ENCODE results near the gene RPN2. TPM values are rescaled to one million over a fixed set of nuclear protein-coding genes. Genes with fewer than 3 reads are reported as not detected.
A peak's percentile ranks its signal among the peaks of the same experiment; 100 is the strongest.

Gene RPN2
- total RNA-seq, 1 experiment from 2014 or later: 234 TPM

- H3K23ac ChIP-seq (ENCODE audit: insufficient read length, low read depth, low read length): no peak overlapping the region
- peak overlapping the region; percentile 12 for H2BK12ac ChIP-seq (ENCODE audit: insufficient read length, low read depth, low read length)
- WGBS (ENCODE audit: extremely low coverage, insufficient read length, low lambda C conversion rate): no CpG with 5 or more reads among the region's 9 CpGs
- no peaks in the 10 kb centered on the region for H3K79me2 ChIP-seq (ENCODE audit: insufficient read depth, low read length)
- no peak overlapping the region for H3K14ac ChIP-seq (ENCODE audit: insufficient read depth, low read length)
- no peak overlapping the region for H4K5ac ChIP-seq (ENCODE audit: insufficient read length, low read depth, low read length)
- TF ChIP-seq CTCF (conservative IDR thresholded peaks at IDR 0.05): no peak
- H2BK5ac ChIP-seq (ENCODE audit: insufficient read length, low read length): no peak overlapping the region
- H3K27ac ChIP-seq (ENCODE audit: insufficient read length, low read depth, low read length): no peak overlapping the region
- H4K91ac ChIP-seq (ENCODE audit: insufficient read length, low read depth, low read length): no peak overlapping the region
- no peak overlapping the region for H3K9ac ChIP-seq (ENCODE audit: extremely low read depth, insufficient read length, low read length)
- H2BK15ac ChIP-seq (ENCODE audit: low read depth, low read length): no peak overlapping the region
- Mint-ChIP-seq H3K27ac (peak overlapping the region; percentile 82 to 98 (median 96)), H3K9me3 (peaks cover 0 to 2% of the 10 kb centered on the region in 2 experiments; a peak in 2 of 5 replicates), H3K27me3 (ENCODE audit: low read depth) (no peaks in the 10 kb centered on the region), H3K36me3 (ENCODE audit: insufficient read depth in 1 of 3, low read depth in 3 of 3) (no peaks in the 10 kb centered on the region), H3K4me1 (peaks cover 28 to 34% of the 10 kb centered on the region in 2 experiments), H3K4me3 (peak overlapping the region; percentile 56 to 57; a peak in 4 of 5 replicates)
- H3T11ph ChIP-seq (ENCODE audit: low read length): no peak overlapping the region
- H3K27me3 ChIP-seq (ENCODE audit: insufficient read depth, low read length): no peaks in the 10 kb centered on the region
- no peak overlapping the region for H2AK5ac ChIP-seq (ENCODE audit: insufficient read length, low read length)
- no peak overlapping the region for H3K4ac ChIP-seq (ENCODE audit: low read depth, low read length)
- H3K79me1 ChIP-seq (ENCODE audit: insufficient read depth, low read depth, low read length, poor library complexity, severe bottlenecking): no peaks in the 10 kb centered on the region
- H3K9me3 ChIP-seq (ENCODE audit: control insufficient read depth, low read depth, low read length): no peaks in the 10 kb centered on the region
- no peak overlapping the region for H2AFZ ChIP-seq (ENCODE audit: low read length)
- no peak overlapping the region for H2BK20ac ChIP-seq (ENCODE audit: low read depth, low read length, poor library complexity, severe bottlenecking)
- DNase-seq: no peak
- no peaks in the 10 kb centered on the region for H3K4me1 ChIP-seq (ENCODE audit: insufficient read depth, low read length)
- no peaks in the 10 kb centered on the region for H4K20me1 ChIP-seq (ENCODE audit: control insufficient read depth, insufficient read depth, insufficient read length)
- H2BK120ac ChIP-seq (ENCODE audit: low read depth, low read length, poor library complexity, severe bottlenecking): no peak overlapping the region
- no peak overlapping the region for H3K18ac ChIP-seq (ENCODE audit: insufficient read length, low read depth, low read length)
- H3K4me2 ChIP-seq (ENCODE audit: insufficient read depth, insufficient read length, low read length): no peak overlapping the region
- H3K23me2 ChIP-seq (ENCODE audit: insufficient read length, low read depth, low read length, poor library complexity, severe bottlenecking): no peaks in the 10 kb centered on the region
- no peak overlapping the region for H3K56ac ChIP-seq (ENCODE audit: insufficient read length, low read depth, low read length)
- H4K8ac ChIP-seq (replicated peaks; ENCODE audit: insufficient read length, low read depth, low read length): no peak overlapping the region
Observed at GRCh38 chr20:37266940-37267666, 88.0 kb downstream of the RPN2 start.
